H1 (cell line): ENCODE measurements around the gene TRAF5. TPM values are rescaled to one million over a fixed set of nuclear protein-coding genes. Genes with fewer than 3 reads are reported as not detected.

Experiments used
- CTCF ChIA-PET: fragments of 300-600 bp; sonication (Branson Sonifier 250); formaldehyde crosslinking; loops from one replicate; lab custom pipeline; 2021; ENCODE audit not compliant: partially characterized antibody; lab: Charles Lee
- POLR2A ChIA-PET: fragments of 300-600 bp; sonication (Branson Sonifier 250); formaldehyde crosslinking; loops from one replicate; lab custom pipeline; 2021; ENCODE audit warnings: inconsistent platforms; ENCODE audit not compliant: partially characterized antibody; lab: Charles Lee
- DNase-seq, 2 experiments: peaks; one replicate each; pipeline versions ENCODE4 v3.0.0 to v3.0.0-alpha.2; 2010 to 2022; ENCODE audit warnings: low spot score in 2 of 2, low read depth in 1 of 2, mixed read lengths in 1 of 2
- FAIRE-seq: peaks from 2 replicates; lab custom pipeline; 2011; peaks lifted over from hg19 to GRCh38; lab: Jason Lieb, UNC
- H2AFZ ChIP-seq: 2 replicates; pipeline ENCODE4 v1.8.1; 2012; ENCODE audit warnings: low read length, inconsistent platforms
- H2AK5ac ChIP-seq: 2 replicates; pipeline ENCODE4 v1.6.1; 2013; ENCODE audit warnings: low read depth, low read length
- H2BK120ac ChIP-seq: replicated peaks from 2 replicates; pipeline ENCODE3; 2013; ENCODE audit warnings: low read depth, low read length, inconsistent platforms
- H2BK12ac ChIP-seq: 2 replicates; pipeline ENCODE4 v1.6.1; 2013; ENCODE audit warnings: low read depth, low read length
- H2BK15ac ChIP-seq: 2 replicates; pipeline ENCODE4 v1.6.1; 2013; ENCODE audit warnings: low read length
- H2BK20ac ChIP-seq: 2 replicates; pipeline ENCODE4 v1.6.1; 2013; ENCODE audit warnings: low read length
- H2BK5ac ChIP-seq: 2 replicates; pipeline ENCODE4 v1.6.1; 2013; ENCODE audit warnings: low read depth, low read length
- H3K14ac ChIP-seq: 2 replicates; pipeline ENCODE4 v1.6.1; 2013; ENCODE audit warnings: inconsistent platforms; ENCODE audit not compliant: insufficient read length
- H3K18ac ChIP-seq: 2 replicates; pipeline ENCODE4 v1.6.1; 2013; ENCODE audit warnings: low read length; ENCODE audit errors: extremely low read depth
- H3K23ac ChIP-seq: 2 replicates; pipeline ENCODE4 v1.6.1; 2013; ENCODE audit warnings: inconsistent platforms; ENCODE audit not compliant: insufficient read length
- H3K23me2 ChIP-seq: 2 replicates; pipeline ENCODE4 v1.6.1; 2013; ENCODE audit warnings: low read depth, low read length
- H3K27ac ChIP-seq: 2 replicates; pipeline ENCODE4 v1.6.1; 2011; ENCODE audit warnings: low read depth, low read length, inconsistent platforms
- H3K27me3 ChIP-seq, 4 experiments: replicated peaks in 1 of 4; 1 replicate in 1 of 4; 2 replicates in 3 of 4; pipeline versions ENCODE4 v1.6.1 to v1.8.1; 2011 to 2013; ENCODE audit warnings: low read length in 3 of 4, mild to moderate bottlenecking in 3 of 4, inconsistent platforms in 2 of 4, mixed read lengths in 2 of 4, moderate library complexity in 1 of 4; ENCODE audit not compliant: control insufficient read depth in 3 of 4, insufficient read depth in 3 of 4; ENCODE audit errors: extremely low read depth in 1 of 4
- H3K36me3 ChIP-seq, 4 experiments: 2 replicates each; pipeline versions ENCODE4 v1.6.1 to v1.8.1; 2011 to 2013; ENCODE audit warnings: mild to moderate bottlenecking in 4 of 4, low read length in 3 of 4, moderate library complexity in 2 of 4, control low read depth in 1 of 4, inconsistent platforms in 1 of 4; ENCODE audit not compliant: insufficient read depth in 4 of 4, control insufficient read depth in 2 of 4
- H3K4ac ChIP-seq: replicated peaks from 2 replicates; pipeline ENCODE3; 2013; ENCODE audit warnings: low read length, low read depth, mixed read lengths, inconsistent platforms; ENCODE audit not compliant: insufficient read length
- H3K4me1 ChIP-seq, 4 experiments: replicated peaks in 1 of 4; 1 replicate in 1 of 4; 2 replicates in 3 of 4; pipeline versions ENCODE4 v1.6.1 to v1.8.1; 2011 to 2013; ENCODE audit warnings: low read length in 3 of 4, inconsistent platforms in 2 of 4, mixed read lengths in 1 of 4; ENCODE audit not compliant: insufficient read depth in 4 of 4, control insufficient read depth in 3 of 4
- H3K4me2 ChIP-seq, 2 experiments: 2 replicates each; pipeline versions ENCODE4 v1.6.1 to v1.8.1; 2011 to 2013; ENCODE audit warnings: low read depth in 2 of 2, low read length in 2 of 2, control low read depth in 1 of 2, inconsistent platforms in 1 of 2, mild to moderate bottlenecking in 1 of 2; ENCODE audit not compliant: insufficient read depth in 1 of 2
- H3K4me3 ChIP-seq, 4 experiments: fragments of 200-600, 300-600 bp in 1 of 4; sonication (generic), shearing (Covaris generic), sonication (Bioruptor Twin) in 1 of 4; 2 replicates each; pipeline versions ENCODE4 v1.5.1 to v1.8.1; 2011 to 2016; ENCODE audit warnings: low read length in 4 of 4, low read depth in 3 of 4, control low read depth in 2 of 4, inconsistent platforms in 2 of 4, mild to moderate bottlenecking in 2 of 4, mixed read lengths in 1 of 4, moderate library complexity in 1 of 4; ENCODE audit not compliant: insufficient read depth in 2 of 4; ENCODE audit errors: extremely low read depth in 1 of 4
- H3K56ac ChIP-seq: replicated peaks from 2 replicates; pipeline ENCODE3; 2013; ENCODE audit warnings: low read depth, mild to moderate bottlenecking, mixed read lengths, low read length, inconsistent platforms; ENCODE audit not compliant: insufficient read length
- H3K79me1 ChIP-seq: 2 replicates; pipeline ENCODE4 v1.6.1; 2013; ENCODE audit warnings: low read depth, low read length, control low read depth
- H3K79me2 ChIP-seq, 2 experiments: 2 replicates each; pipeline versions ENCODE4 v1.6.1 to v1.8.1; 2012 to 2013; ENCODE audit warnings: low read length in 2 of 2, mild to moderate bottlenecking in 2 of 2, inconsistent platforms in 1 of 2; ENCODE audit not compliant: insufficient read depth in 2 of 2, control insufficient read depth in 1 of 2
- H3K9ac ChIP-seq, 4 experiments: replicated peaks in 1 of 4; 1 replicate in 1 of 4; 2 replicates in 3 of 4; pipeline versions ENCODE4 v1.6.1 to v1.8.1; 2011 to 2013; ENCODE audit warnings: low read depth in 3 of 4, low read length in 3 of 4, control low read depth in 2 of 4, mild to moderate bottlenecking in 2 of 4, moderate library complexity in 2 of 4, inconsistent platforms in 1 of 4; ENCODE audit errors: extremely low read depth in 1 of 4
- H3K9me3 ChIP-seq, 2 experiments: 2 replicates each; pipeline versions ENCODE4 v1.6.1 to v1.8.1; 2012 to 2013; ENCODE audit warnings: mild to moderate bottlenecking in 2 of 2, moderate library complexity in 2 of 2, control low read depth in 1 of 2, inconsistent platforms in 1 of 2, low read depth in 1 of 2, low read length in 1 of 2, mixed read lengths in 1 of 2; ENCODE audit not compliant: insufficient read depth in 2 of 2
- H4K20me1 ChIP-seq, 2 experiments: replicated peaks in 1 of 2; 2 replicates each; pipeline versions ENCODE3 to v1.8.1; 2011 to 2013; ENCODE audit warnings: inconsistent platforms in 2 of 2, low read length in 2 of 2, mild to moderate bottlenecking in 1 of 2; ENCODE audit not compliant: insufficient read depth in 2 of 2, control insufficient read depth in 1 of 2
- H4K5ac ChIP-seq: 2 replicates; pipeline ENCODE4 v1.6.1; 2013; ENCODE audit warnings: low read length, low read depth, mixed read lengths, inconsistent platforms; ENCODE audit not compliant: insufficient read length
- H4K8ac ChIP-seq: 2 replicates; pipeline ENCODE4 v1.8.0; 2013; ENCODE audit warnings: mild to moderate bottlenecking, moderate library complexity, low read length, inconsistent platforms; ENCODE audit not compliant: insufficient read depth; ENCODE audit errors: extremely low read depth
- H4K91ac ChIP-seq: replicated peaks from 2 replicates; pipeline ENCODE3; 2013; ENCODE audit warnings: low read length, mixed read lengths, inconsistent platforms; ENCODE audit not compliant: insufficient read length
- BCL11A ChIP-seq, 2 experiments: IDR thresholded peaks; one replicate each; pipeline ENCODE4 v1.6.1; 2011; ENCODE audit warnings: low read depth in 2 of 2, low read length in 2 of 2, mild to moderate bottlenecking in 2 of 2
- GABPA ChIP-seq: IDR thresholded peaks from 2 replicates; pipeline ENCODE4 v1.6.1; 2011; ENCODE audit warnings: mild to moderate bottlenecking, low read length, moderate library complexity, borderline replicate concordance; ENCODE audit not compliant: insufficient read depth
- KDM4A ChIP-seq: IDR thresholded peaks from one replicate; pipeline ENCODE4 v1.7.1; 2012; ENCODE audit warnings: low read depth, mild to moderate bottlenecking, moderate library complexity, low read length, inconsistent platforms; ENCODE audit not compliant: severe bottlenecking
- MAFK ChIP-seq: IDR thresholded peaks from 2 replicates; pipeline ENCODE4 v1.6.1; 2012; ENCODE audit warnings: low read depth, mild to moderate bottlenecking, improper control_type of control experiment, low read length
- MAX ChIP-seq: IDR thresholded peaks from 2 replicates; pipeline ENCODE4 v1.6.1; 2012; ENCODE audit warnings: inconsistent platforms
- RAD21 ChIP-seq, 2 experiments: IDR thresholded peaks in 1 of 2; conservative IDR thresholded peaks in 1 of 2; 2 replicates each; pipeline ENCODE4 v1.6.1; 2011; ENCODE audit warnings: low read depth in 2 of 2, low read length in 2 of 2, improper control_type of control experiment in 1 of 2, inconsistent platforms in 1 of 2, mild to moderate bottlenecking in 1 of 2, moderate library complexity in 1 of 2
- RFX5 ChIP-seq: IDR thresholded peaks from 2 replicates; pipeline ENCODE4 v1.6.1; 2011; ENCODE audit warnings: low read depth, low read length, improper control_type of control experiment, borderline replicate concordance
- SIRT6 ChIP-seq: IDR thresholded peaks from one replicate; pipeline ENCODE4 v1.7.1; 2012; ENCODE audit warnings: low read length, inconsistent platforms
- SRF ChIP-seq: IDR thresholded peaks from 2 replicates; pipeline ENCODE4 v1.6.1; 2011; ENCODE audit warnings: mild to moderate bottlenecking, low read depth, low read length, moderate library complexity
- SUZ12 ChIP-seq: fragments of 200-600 bp; sonication (generic); IDR thresholded peaks from 2 replicates; pipeline ENCODE4 v1.6.1; 2012; ENCODE audit warnings: mild to moderate bottlenecking, inconsistent platforms, low read length, moderate library complexity, mixed read lengths
- ZNF274 ChIP-seq: IDR thresholded peaks from 2 replicates; pipeline ENCODE4 v1.7.0; 2012; ENCODE audit warnings: low read length, borderline replicate concordance; ENCODE audit errors: extremely low read depth
- WGBS, 2 experiments: shearing (Covaris generic) in 1 of 2; methylation state at CpG; one replicate each; pipeline versions ENCODE4 v1.1.6 to v1.1.7; 2013 to 2015; ENCODE audit warnings: low lambda C conversion rate in 2 of 2, mixed read lengths in 2 of 2, inconsistent platforms in 1 of 2, low coverage in 1 of 2, missing lambda C conversion rate in 1 of 2; ENCODE audit not compliant: insufficient replicate concordance in 2 of 2, insufficient coverage in 1 of 2, insufficient read length in 1 of 2; ENCODE audit errors: extremely low coverage in 1 of 2, missing lambda C conversion rate in 1 of 2; 5-methylcytosine and 5-hydroxymethylcytosine counted together
- polyA plus RNA-seq, 7 experiments: library from polyadenylated mRNA; depleted of rRNA in 3 of 7; stranded (reverse) in 5 of 7; unstranded in 2 of 7; fragments of >200 nt in 5 of 7; fragments of 200-250 nt in 2 of 7; gene quantifications; 1 replicate in 5 of 7; 2 replicates in 1 of 7; 4 replicates in 1 of 7; pipeline versions ENCODE4 v1.2.1 to v1.2.3, GENCODE V29; 2011 to 2013; ENCODE audit warnings: missing spikeins in 2 of 7, mixed read lengths in 2 of 7
- total RNA-seq: library from RNA; stranded (reverse); fragmentation: NEBNext Ultra II Directional; extraction: Animal tissue kit (Norgen Biotek cat#: 25700); gene quantifications from 2 replicates; pipeline ENCODE4 v1.2.1, GENCODE V29; 2021

The TRAF5 gene
- total and polyA plus RNA-seq, 2 of the 8 experiments (the other 6 are each of a cell fraction or from before 2014, with no cell fraction given): 13.0 to 17.1 TPM

- POLR2A ChIA-PET: interaction anchor here (0.6 to 2.0 kb wide), 7 partner anchors 9 to 150 kb away, joined by 3 to 7 read pairs (median 4); no protein-coding TSS in a partner anchor
- CTCF ChIA-PET: interaction anchor here (0.8 to 4.2 kb wide), 9 partner anchors 10 to 321 kb away, joined by 3 to 30 read pairs (median 7); no protein-coding TSS in a partner anchor
- FAIRE-seq: no peak
- TF ChIP-seq SIRT6 (no peak), ZNF274 (no peak), BCL11A (IDR thresholded peaks at IDR 0.05; ENCODE audit: low read depth in 2 of 2, low read length in 2 of 2) (no peak), SRF (no peak), KDM4A (no peak), SUZ12 (no peak), RFX5 (no peak), MAFK (no peak), RAD21 (IDR thresholded peaks at IDR 0.05 in 1 of 2, conservative IDR thresholded peaks at IDR 0.05 in 1 of 2; ENCODE audit: low read depth in 2 of 2, low read length in 2 of 2) (no peak), GABPA (no peak), MAX (no peak)
Observed at GRCh38 chr1:211328866-211329475, 2.3 kb downstream of the TRAF5 start.

More at GRCh38 chr1:211328866-211329475, 2.3 kb downstream of the TRAF5 start:
- no peak overlapping the region; a peak in 1 of 7 replicates for H3K9ac ChIP-seq
- H2BK20ac ChIP-seq: no peak overlapping the region
- peak overlapping the region in 1 of 2 experiments; percentile 96; a peak in 1 of 4 replicates for H3K4me2 ChIP-seq
- H4K5ac ChIP-seq: no peak overlapping the region
- no peak overlapping the region for H4K91ac ChIP-seq
- no peak overlapping the region for H3K23ac ChIP-seq
- H3K27ac ChIP-seq: no peak overlapping the region
- peaks cover 0 to 58% of the 10 kb centered on the region in 2 experiments; a peak in 2 of 4 replicates for H3K79me2 ChIP-seq
- H2BK12ac ChIP-seq: no peak overlapping the region
- H2AK5ac ChIP-seq: no peak overlapping the region
- no peak overlapping the region for H3K4me3 ChIP-seq
- H2BK15ac ChIP-seq: no peak overlapping the region
- H2BK120ac ChIP-seq: no peak overlapping the region
- H4K8ac ChIP-seq: no peak overlapping the region
- H4K20me1 ChIP-seq: peaks cover 0 to 5% of the 10 kb centered on the region in 2 experiments
- H3K14ac ChIP-seq: no peak overlapping the region
- no peak overlapping the region for H3K4ac ChIP-seq
- no peak overlapping the region for H2AFZ ChIP-seq
- H3K4me1 ChIP-seq: peaks cover 11 to 28% (median 26%) of the 10 kb centered on the region in 4 experiments
- H3K56ac ChIP-seq: no peak overlapping the region
- peaks cover 20% of the 10 kb centered on the region for H3K79me1 ChIP-seq
- H3K18ac ChIP-seq: no peak overlapping the region
- H3K23me2 ChIP-seq: peaks cover 5% of the 10 kb centered on the region
- WGBS, 2 experiments: 88% methylated on average over 6 of the region's 6 CpGs; no CpG with 5 or more reads in 1 of the 2 experiments
- no peak overlapping the region for H2BK5ac ChIP-seq
- peak in 1 of 2 experiments; percentile 33 for DNase-seq
- H3K27me3 ChIP-seq: peaks cover 0 to 7% (median 4%) of the 10 kb centered on the region in 4 experiments; a peak in 5 of 7 replicates
- H3K36me3 ChIP-seq: no peaks in the 10 kb centered on the region
- H3K9me3 ChIP-seq: no peaks in the 10 kb centered on the region
